ENCODE measurements around the gene GNAL.
"Not testable (repeated sequence)": the region's sequence is repeated elsewhere in the genome, so short reads cannot be mapped to it uniquely, and the experiment has no call there.

The GNAL gene

GRCh38 chr18:11897781-11898180, 208.7 kb downstream of the GNAL start:
- DNase-seq (ENCODE audit: extremely low read depth in 1 of 2, low read depth in 1 of 2) = no peak

GRCh38 chr18:11899063-11899462, 210.0 kb downstream of the GNAL start:
- no peak for DNase-seq (ENCODE audit: extremely low read depth in 1 of 2, low read depth in 1 of 2)

GRCh38 chr18:11901826-11902438, 212.9 kb downstream of the GNAL start:
- no peak for DNase-seq (ENCODE audit: extremely low read depth in 1 of 2, low read depth in 1 of 2)

DNA sequence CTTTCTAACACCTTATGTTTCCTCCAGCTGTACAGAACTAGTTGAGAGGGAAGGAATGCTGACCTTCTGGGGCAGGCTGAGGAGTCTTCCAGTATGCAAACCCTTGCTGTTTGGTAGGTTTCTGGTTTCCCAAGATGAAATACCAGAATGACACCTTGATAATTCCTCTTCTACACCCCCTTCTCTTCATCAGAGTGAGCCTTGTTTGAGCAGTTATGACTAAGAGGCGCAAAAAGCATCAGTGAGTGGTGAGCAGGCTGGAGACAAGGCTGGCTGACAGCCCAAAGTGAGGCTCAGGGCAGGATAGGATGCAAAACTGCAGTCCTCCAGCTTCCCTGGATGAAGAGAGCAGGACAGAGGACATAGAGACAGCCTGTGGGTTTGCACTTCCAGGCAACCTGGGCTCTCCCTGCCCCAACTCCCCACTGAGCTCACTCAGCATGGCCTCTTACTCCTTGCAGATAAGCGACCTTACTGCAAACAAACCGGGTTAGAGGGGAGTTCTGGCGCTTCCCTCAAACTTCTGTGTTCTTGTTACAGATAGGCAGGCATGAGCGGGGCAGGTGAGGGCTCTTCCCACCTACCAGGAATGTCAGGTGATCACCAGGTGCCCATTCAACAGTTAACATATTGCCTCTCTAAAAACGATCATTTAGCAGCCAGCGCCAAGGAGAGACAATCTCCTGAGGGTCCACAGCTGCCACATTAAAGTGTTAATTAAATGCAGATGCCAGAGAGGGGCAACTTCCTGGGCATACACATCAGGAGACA, 213.6 kb downstream of the GNAL start:
- no peak for DNase-seq (ENCODE audit: extremely low read depth in 1 of 2, low read depth in 1 of 2)

- DNase-seq (ENCODE audit: extremely low read depth in 1 of 2, low read depth in 1 of 2) = no peak
These were observed 216.5 kb downstream of the GNAL start for GRCh38 chr18:11905613-11906012.

- DNase-seq (ENCODE audit: extremely low read depth in 1 of 2, low read depth in 1 of 2) = no peak
These were observed 217.1 kb downstream of the GNAL start for GRCh38 chr18:11906176-11906575.

GRCh38 chr18:11906926-11907874, 218.1 kb downstream of the GNAL start:
- DNase-seq (ENCODE audit: extremely low read depth in 1 of 2, low read depth in 1 of 2) = no peak

DNA sequence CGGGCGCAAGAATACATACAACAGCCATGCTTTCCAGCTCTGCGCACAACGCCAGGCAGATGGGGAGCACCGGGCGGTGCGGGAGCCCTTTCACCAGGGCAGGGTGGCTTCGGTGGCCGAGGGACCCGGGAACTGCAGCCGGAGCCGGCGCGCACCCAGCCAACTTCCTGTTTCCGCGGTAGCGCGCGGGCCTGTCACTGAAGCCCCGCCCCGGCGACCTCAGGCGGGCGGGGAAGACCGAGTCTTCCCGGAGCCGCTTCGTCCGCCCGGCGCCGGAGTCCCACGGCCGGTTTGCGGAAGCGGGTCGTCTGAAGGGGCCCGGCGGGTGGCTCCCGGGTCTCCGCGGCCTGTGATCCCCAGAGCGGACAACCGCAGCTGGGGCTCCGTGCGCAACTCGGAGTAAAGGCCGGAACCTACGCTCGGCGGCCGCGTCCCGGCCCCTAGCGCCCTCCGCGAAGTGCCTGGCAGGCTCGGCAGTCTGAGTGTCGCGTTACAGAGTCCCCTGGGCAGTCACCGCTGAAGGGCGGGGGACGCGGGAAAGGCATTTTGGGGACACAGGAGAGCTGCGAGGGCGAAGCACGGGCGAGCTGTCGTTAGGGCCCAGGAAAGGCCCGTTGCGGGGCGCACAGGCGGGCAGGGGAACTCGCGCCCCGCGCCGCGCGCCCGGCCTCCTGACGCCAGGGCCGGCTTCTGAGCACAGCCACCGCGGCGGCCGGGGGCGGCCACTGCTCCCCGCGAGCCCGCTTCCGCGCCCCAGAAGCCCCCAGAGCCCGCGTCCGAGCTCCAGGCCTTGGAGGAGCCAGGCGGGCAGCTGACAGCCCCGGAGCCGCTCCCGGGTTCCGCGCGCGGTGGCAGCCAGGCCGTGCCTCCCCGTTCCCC, 219.4 kb downstream of the GNAL start, which contains the start of gene MPPE1:
TSS of gene MPPE1 (minus strand) at position 136 of the 879 bp plus-strand sequence. CDS start 11,053 bp downstream, outside the sequence.
- DNase-seq (ENCODE audit: extremely low read depth in 1 of 2, low read depth in 1 of 2) = peak; percentile 75 to 79

GRCh38 chr18:11909061-11909455, 220.0 kb downstream of the GNAL start:
- no peak for DNase-seq (ENCODE audit: extremely low read depth in 1 of 2, low read depth in 1 of 2)

DNA sequence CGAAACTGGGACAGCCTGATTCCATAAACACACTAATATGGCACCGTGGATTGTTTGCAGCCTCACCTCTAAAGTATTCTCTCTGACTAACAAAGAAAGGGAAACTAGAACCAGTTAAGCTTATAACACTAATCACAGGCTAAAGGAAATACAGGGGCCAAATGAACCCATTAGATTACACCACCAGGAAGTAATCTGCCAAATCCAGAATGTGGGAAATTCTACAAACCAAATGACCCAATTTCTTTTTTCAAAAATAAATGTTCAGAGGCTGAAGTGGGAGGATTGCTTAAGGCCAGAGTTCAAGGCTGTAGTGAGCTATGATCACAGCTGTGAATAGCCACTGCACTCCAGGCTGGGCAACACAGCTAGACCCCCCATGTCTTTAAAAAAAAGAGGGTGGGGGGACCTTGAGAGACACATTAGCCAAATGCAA, 220.5 kb downstream of the GNAL start:
- DNase-seq (ENCODE audit: extremely low read depth in 1 of 2, low read depth in 1 of 2) = no peak

- DNase-seq (ENCODE audit: extremely low read depth in 1 of 2, low read depth in 1 of 2) = not testable (repeated sequence)
These were observed 227.8 kb downstream of the GNAL start for GRCh38 chr18:11916880-11917279.

DNA sequence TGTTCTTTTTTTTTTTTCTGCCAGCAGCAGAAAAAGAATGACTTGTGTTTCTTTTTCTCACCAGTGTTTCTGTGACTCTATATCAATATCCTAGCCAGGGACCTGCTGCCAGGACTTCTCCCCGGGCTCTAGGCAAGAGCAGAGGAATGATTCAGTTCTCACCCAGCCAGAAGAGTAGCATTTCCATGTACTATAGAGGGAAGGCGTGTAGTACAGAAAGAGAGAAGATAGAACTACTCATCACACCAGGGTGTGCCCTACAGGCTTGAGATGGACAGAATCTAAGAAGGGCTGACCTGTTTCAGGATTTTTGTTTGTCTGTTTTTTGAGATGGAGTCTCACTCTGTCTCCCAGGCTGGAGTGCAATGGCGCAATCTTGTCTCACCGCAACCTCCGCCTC, 230.5 kb downstream of the GNAL start:
- not testable (repeated sequence) for DNase-seq (ENCODE audit: extremely low read depth in 1 of 2, low read depth in 1 of 2)

GRCh38 chr18:11923450-11923849, 234.4 kb downstream of the GNAL start:
- DNase-seq (ENCODE audit: extremely low read depth in 1 of 2, low read depth in 1 of 2) = no peak

GRCh38 chr18:11925800-11926481, 236.9 kb downstream of the GNAL start:
- DNase-seq (ENCODE audit: extremely low read depth in 1 of 2, low read depth in 1 of 2) = no peak

GRCh38 chr18:11927497-11927896, 238.4 kb downstream of the GNAL start:
- DNase-seq (ENCODE audit: extremely low read depth in 1 of 2, low read depth in 1 of 2) = no peak

- DNase-seq (ENCODE audit: extremely low read depth in 1 of 2, low read depth in 1 of 2) = no peak
These were observed 243.3 kb downstream of the GNAL start for GRCh38 chr18:11932393-11932792.

Measured in stimulated activated CD8-positive, alpha-beta memory T cell treated with anti-CD3 and anti-CD28 coated beads, Interleukin-7, amount 100 ng/mL, for 48 hours (primary cell).